ENCODE measurements around the gene HMGN4.
A peak's percentile ranks its signal among the peaks of the same experiment; 100 is the strongest.
"Not testable (repeated sequence)": the region's sequence is repeated elsewhere in the genome, so short reads cannot be mapped to it uniquely, and the experiment has no call there.

Gene HMGN4

DNA sequence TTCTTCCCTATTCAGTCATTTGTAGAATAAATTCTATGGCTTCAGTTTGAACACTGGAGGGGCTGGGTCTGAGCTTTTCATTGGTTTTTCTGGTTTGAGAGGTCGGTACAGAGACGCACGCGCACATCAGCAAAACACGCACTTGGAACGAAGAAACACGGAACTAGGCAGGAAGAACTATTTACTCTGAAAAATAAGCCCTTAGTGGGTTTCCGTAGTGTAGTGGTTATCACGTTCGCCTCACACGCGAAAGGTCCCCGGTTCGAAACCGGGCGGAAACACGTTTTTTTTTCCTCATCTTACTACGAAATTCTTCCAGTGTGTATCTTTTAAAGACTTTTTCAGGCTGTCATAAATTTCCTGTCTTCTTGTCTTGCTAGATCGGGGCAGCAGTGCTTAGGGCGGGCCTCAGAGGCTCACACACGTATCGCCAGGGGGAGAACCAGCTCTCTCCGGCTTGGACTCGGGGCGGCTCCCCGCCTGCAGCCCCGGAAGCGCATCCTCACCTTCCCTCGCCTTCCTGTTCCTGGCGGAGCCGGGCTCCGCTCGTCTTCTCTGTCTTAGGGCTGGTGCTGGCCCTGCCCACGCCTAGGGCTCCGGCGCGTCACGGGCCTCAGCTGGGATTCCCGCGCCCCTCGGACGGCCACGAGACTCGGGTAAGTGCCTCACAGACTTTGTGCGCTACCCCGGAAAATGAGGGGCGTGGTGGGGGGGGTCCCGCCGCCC is at the start of gene HMGN4:
Gene HMGN4, plus strand, starts transcription at position 521 of the 726 bp plus-strand sequence. CDS start 6,841 bp downstream, outside the sequence.
- DNase-seq, result peak; percentile 88

DNA sequence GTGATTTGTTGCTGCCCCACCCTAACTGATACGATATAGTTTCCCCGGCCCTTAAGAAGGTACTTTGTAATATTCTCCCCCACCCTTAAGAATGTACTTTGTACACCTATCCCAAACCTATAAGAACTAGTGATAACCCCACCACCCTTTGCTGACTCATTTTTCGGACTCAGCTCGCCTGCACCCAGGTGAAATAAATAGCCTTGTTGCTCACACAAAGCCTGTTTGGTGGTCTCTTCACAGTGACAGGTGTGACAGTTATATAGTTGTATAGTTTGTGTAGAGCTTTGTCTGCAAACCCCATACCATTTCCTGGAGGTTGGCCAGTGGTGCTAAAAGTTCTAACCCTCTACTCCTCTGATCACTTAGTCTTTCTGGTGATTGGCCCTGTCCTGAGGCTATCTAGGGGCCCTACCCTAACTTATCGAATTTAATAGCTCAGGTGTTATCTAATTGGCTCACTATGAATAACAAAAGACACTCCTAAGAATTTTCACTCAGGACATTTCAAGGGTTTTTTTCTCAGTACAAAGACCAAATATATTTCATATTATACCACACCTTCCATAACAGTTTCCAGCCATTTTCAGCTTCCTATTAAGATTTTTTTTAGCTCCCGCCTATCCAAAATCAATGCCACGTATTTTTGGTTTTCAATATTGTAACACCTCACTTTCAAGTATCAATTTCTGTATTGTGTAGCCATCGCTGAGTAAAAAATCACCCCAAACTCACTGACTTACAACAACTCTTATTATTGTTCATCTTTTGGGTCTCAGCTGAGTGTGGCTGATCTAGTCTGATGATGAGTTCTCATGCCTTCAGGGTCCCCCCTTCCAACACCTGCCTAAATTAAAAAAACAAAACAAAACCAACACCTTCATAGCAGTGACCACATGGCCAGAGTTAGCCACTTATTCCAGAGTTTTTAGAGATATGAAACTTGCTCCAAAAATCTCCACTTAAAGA is 47.9 kb upstream of the HMGN4 start:
- DNase-seq, result no peak

DNA sequence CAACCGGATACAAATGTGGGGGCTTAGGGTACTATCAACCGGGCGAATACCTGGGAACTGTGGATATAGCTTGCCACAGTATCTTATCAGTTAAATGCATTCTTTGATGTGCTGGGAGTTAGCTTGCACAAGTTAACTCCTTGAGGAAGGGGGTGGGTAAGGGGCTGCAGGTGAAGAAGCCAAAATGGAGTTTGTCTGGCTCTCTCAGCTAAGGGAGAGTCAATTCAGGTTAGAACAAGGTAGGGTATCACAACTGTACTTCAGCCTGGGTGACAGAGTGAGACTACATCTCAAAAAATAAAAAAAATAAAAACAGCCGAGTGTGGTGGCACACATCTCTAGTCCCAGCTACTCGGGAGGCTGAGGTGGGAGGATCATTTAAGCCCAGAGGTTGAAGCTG is 46.6 kb upstream of the HMGN4 start:
- no peak for DNase-seq

DNA sequence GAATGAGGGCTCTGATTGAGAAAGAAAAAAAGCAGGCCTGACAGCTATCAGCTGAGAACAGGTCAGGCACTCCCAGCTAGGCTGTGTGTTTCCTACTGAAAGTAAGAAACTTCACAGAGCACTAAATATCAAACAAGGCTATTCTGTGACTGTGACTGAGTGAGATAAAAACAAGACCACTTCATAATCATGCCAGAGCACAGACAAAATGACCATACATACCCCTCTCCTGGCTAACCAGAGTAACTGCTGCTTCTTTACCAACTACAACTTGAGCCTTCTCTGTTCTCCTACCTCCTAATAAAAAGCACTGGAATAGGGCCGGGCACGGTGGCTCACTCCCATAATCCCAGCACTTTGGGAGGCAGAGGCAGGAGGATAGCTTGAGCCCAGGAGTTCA is 44.9 kb upstream of the HMGN4 start:
- DNase-seq, result no peak

DNA sequence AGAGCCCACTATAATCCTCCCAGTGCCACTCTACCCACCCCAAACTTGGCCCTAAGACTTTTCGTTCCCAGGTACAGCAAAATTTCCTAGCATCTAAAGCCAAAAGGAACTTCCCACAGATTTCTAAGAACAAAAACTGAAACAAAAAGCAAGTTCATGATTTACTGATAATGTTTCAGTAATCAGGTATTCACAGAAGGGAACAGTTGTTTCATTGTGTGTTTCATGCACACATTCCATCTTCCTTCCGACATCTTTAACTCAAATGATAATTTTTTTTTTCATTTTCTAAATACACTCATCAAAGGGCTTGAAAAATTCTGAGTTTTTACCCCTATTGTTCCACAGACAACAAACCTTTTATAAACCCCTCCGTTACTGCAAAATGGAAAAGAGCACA is 44.0 kb upstream of the HMGN4 start:
- no peak for DNase-seq

DNA sequence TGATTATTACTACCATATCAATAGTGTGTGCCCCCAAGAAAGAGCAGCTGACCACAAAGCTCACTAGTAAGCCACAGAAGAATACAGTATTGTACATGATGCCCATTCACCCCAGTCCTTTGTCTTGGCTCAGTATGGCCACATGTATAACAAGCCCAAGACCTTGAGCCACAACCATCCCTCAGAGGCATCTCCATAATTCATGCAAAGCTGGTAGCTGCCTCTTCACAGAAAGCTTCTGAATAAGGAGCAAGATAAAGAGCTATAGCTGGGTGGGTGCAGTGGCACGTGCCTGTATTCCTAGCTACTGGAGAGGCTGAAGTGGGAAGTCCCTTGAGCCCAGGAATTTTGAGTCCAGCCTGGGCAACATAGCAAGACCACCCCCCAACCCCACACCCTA is 42.9 kb upstream of the HMGN4 start:
- DNase-seq, result no peak

DNA sequence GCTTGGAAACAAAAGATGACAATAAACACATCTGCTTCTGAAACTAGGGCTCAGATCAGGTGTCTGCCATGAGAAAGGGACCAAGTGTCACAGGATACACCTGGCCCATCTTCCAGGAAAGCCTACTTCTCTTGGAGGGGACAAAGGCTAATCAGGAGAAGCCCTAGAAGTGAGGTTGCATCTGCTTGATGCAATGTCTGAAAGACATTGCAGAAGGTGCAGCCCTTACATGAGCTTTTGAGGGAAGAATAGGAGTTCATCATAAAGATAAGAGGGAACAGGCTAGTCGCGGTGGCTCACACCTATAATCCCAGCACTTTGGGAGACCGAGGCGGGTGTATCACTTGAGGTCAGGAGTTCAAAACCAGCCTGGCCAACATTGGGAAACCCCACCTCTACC is 40.6 kb upstream of the HMGN4 start:
- DNase-seq, result no peak

DNA sequence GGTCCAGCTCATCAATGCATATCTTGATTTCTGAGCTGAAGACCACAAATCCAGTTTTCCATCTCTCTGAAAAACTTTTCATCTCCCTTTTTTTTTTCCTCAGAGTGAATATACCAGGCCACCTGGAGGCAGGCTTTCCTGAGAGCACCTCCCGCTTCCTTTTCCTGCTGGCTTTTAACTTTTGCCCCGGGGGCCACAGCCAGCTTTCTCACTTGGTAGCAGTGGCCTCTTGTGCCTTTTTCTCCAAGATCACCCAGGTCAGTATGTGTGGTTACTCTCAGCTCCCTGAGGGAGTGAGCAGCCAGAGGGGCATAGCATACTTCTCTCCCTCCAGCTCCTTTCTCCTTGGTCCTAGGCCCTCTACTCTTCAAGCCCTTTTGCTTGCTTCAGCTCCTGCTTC is 38.1 kb upstream of the HMGN4 start, which contains the start of gene BTN1A1:
Gene BTN1A1, plus strand, starts transcription at position 202 of the 400 bp plus-strand sequence. CDS start 984 bp downstream, outside the sequence.
- no peak for DNase-seq

DNA sequence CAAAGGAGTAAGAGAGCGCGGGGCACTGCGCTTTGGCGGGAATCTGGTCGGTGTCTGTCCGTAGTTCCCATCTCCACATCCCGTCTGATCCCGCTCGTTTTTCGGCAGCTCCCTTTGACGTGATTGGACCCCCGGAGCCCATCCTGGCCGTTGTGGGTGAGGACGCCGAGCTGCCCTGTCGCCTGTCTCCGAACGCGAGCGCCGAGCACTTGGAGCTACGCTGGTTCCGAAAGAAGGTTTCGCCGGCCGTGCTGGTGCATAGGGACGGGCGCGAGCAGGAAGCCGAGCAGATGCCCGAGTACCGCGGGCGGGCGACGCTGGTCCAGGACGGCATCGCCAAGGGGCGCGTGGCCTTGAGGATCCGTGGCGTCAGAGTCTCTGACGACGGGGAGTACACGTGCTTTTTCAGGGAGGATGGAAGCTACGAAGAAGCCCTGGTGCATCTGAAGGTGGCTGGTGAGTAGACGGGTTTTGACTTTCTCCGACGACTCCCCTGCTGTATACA is 36.6 kb upstream of the HMGN4 start:
- peak; percentile 55 for DNase-seq

DNA sequence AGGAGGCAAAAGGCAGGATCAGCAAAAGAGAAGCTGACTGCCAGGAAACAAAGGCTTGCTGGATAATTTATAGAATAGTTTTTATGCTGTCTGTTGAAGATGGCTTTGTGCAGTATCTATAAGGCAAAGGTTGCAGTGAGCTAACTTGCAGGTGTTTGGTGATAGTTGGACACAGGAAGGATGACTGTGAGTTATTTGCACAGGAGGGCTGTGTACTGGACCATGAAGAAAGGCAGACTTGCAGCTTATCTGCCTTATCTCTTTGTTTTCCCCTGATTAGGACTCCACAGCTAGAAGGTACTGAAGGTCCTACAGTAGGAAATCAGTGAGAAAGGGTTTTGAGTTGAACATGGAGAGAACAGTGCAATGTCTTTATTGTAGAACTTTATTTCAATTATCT is 36.0 kb upstream of the HMGN4 start:
- no peak for DNase-seq

DNA sequence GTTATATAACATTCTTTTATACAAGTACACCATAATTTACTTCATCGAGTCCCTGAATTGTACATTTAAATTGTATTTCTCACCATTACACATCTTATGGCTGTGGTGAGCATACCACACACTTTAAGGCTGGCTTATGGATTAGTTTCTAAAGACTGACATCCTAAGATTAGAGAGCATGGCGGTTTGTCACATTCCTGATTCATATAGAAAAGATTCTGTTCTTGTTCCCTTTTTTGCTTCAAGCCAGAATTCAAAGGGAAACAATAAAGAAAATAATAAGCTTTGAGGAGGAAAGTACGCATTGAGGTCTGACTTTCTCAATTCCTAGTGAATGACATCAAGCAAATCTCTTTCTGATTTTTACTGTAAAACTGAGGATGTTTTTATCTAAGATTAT is 35.5 kb upstream of the HMGN4 start:
- no peak for DNase-seq

DNA sequence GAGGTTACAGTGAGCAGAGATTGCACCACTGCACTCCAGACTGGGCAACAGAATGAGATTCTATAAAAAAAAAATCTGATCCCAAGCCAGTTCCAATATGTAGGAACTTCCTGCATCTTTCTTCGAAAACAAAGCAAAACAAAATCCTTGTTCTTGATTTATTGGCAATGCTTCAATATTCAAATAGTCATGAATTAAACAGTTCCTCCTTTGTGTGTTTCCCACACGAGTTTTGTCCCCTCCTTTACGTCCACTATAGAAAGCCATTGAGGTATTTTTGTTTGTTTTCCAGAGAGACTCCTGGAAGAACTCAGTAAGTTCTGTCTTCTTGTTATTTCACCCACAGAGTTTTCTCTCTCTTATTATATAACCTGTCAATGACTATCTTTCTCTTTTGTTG is 30.5 kb upstream of the HMGN4 start:
- DNase-seq, result no peak

DNA sequence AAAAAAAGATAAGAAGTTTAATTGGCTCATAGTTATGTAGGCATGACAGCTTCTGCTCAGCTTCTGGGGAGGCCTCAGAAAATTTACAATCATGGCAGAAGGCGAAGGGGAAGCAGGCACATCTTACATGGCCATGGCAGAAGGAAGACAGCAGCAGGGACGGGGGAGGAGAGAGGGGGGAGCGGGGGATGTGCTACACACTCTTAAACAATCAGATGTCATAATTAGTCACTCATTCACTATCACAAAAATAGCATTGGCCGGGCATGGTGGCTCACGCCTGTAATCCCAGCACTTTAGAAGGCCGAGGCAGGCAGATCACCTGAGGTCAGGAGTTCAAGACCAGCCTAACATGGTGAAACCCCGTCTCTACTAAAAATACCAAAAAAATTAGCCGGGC is 27.1 kb upstream of the HMGN4 start:
- not testable (repeated sequence) for DNase-seq

DNA sequence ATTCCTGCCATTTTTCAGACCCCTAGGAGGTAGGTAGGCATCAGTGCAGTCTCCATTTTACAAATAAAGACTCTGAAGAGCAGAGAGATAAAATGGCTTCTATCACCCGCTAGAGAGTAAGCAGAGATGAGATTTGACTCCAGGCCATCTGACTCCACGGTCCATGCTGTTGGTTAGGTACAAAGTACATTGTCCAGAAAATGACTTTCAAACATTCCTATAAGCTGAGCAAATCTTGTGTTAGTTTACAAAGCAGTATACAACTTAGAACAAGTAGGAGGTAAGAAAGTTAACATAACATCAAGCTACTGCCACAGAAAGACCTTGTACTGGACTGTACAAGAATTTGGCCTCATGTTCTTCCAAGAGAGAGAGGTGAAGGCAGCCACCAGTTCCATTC is 23.2 kb upstream of the HMGN4 start:
- no peak for DNase-seq

DNA sequence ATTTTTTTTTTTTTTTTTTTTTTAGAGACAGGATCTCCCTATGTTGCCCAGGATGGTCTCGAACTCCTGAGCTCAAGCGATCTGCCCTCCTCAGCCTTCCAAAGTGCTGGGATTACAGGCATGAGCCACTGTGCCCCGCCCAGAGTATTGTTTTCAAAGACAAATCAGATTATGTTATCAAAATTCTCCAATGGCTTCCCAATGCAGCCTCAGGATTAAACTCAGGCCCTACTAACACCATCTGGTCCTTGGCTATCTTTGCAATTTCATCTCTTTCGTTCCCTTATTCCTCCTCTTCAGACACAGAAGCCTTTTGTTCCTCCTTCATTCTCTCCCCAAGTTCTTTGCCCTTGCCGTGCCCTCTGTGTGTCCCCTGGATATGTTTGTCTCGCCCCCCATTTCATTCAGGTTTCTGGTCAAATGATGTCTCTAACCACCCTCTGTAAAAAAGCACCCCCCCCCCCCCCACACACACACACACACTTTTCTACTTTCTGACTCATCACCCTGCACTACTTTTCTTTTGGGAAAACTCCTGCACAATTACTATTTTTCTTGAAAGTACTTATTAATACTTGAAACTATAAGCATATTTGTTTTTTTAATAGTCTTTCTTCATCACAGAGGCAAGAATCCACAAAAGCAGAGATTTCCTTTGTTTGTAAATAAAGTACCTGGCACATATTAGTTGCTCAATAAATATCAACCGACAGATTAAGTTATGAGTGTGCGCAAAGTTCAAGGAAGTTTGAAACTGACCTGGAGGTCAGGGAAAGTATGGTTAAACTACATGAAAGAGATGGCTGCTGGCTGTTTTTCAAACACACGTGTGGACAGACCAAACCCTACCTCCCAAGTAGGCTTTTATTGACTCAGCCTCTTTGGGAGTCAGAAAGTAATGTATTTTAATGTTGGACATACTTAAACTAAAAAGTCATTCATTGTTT is 21.4 kb upstream of the HMGN4 start:
- no peak for DNase-seq

DNA sequence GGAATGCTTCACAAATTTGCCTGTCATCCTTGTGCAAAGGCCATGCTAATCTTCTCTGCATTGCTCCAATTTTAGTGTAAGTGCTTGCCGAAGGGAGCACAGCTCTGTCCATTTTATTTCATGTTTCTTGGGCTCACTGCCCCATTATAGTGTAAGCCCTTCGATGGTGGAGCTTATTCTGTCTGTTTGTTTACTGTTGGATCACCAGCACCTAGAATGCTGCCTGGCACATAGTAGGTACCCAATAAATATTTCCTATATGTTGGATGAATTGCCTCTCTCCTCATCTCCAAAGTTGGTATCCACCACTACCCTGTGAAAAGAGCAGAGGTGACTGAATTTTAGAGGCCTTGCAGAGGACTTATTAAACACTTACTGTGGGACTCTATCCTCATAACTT is 18.8 kb upstream of the HMGN4 start:
- no peak for DNase-seq

DNA sequence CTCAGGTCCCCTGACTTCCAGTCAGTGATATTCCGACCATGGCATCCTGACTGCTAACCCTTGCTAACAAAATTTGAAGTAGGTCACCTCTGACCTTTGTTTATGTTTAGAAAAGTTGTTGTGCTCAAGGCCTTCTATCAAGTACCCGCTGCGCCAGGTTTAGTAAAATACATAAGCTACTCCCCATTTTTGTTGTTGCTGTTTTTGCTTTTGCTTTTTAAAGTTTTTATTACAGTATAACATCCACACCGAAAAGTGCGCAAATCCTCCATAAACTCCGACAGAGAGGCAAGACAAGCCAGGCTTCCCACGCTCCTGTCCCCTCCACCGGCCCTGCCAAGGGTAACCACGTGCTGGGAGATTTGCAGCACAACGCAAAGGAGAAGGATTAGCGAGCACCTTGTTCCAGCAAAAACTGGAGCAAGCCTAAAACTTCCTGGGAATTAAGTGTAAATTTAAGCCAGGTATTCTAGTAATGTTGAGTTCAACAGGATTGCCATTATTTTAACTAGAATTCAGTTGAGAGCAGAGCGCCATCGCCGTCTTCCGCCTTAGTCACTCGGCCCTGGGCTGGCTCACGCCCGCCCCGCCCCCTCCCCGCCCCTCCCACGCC is 17.8 kb upstream of the HMGN4 start:
- DNase-seq, result no peak

DNA sequence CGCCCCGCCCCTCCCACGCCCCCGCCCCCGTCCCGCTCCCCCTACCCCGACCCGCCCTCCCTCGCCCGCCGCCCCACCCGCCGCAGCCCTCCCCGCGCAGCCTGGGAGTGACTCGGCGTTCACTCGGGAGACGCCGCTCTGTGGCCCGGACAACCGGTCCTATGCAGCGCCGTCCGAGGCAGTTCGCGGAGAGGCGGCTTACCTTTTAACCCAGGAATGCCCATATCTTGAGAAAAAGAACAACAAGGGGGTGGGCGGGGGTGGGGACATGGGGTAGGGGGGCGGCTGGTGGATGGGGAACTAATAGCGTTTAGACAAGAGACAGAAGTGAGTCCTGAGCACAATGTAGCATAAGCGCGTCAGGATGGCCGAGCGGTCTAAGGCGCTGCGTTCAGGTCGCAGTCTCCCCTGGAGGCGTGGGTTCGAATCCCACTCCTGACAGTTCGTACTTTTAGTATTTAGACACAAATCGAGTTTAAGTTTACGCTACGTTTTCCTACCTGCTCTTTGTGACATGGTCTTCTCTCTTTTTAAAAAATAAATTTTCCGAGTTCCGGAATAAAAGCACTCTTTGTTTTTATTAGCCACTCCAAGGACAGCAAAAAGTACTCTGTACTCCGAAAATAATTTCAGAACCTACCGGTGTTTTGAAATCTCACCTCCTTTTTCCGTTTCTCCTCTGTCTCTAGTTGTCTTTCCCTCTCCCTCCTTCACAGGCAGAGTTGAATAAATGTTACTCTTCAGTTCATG is 17.1 kb upstream of the HMGN4 start:
- DNase-seq, result peak; percentile 84

DNA sequence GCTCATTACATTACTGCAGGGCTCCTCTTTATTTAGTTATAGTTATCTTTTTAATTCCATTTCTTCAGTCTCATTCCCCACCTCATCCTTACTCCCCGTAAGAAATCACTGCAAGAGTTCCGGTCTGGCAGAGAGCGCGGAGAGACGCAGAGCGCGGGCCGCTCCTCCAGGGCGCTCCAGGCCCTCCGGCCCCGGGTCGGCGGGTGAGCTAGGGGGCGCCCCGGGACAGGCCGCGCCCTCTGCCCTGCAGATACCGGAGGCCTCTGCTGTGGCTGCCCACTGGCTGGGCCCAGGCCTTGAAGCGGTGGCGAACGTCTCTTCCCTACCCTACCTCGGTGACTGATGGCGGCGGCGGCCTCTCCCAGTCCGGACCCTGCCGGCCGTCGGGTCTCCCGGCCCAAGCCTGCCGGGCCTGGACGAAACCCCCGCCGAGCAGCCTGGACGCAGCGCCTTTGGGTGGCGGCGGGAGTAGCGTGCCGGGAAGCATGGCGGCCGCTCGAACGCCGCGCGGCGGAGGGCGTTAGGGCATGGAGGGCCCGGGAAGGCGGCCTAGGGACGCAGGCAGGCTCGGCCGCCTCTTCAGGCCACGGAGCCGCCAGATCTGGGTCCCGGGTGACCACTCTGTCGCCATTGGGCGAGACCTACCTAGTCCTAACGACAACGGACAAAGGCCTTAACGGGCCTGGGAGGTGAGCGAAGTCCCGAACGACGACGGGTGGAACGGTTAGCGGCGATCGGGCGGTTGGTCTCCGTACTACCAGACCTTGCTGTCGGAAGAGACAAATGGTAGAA is 16.4 kb upstream of the HMGN4 start:
- peak; percentile 78 for DNase-seq

DNA sequence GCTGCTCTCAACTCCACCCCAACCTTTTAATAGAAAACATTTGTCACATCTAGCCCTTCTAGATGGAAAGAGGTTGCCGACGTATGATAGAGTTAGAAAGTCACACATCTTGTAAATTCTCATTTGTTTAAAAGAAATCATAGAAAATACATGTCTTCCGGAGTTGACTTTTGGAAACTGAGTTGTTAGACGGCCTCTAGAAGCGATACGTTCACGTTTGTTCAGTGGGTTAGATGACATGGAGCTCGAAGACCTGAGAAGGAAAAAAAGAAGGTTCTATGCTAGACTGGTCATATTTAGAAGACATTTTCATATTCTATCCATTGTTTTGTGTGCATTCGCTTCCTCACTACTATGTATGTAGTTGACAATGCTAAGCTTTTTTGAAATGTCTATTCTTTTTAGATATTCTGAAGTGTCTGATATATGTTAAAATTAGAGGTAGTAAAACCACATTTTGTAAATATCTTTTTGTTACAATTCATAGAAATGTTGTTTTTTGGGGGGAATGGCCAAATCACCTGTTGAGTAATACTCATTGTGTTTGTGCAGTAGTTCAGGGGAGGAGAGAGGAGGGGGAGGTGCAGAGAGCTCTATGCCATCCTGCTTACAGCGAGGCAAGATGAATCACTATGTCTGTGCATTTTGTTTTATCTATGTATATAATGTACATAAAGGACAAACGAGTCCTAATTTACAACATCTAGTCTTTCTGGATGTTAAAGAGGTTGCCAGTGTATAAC is 15.5 kb upstream of the HMGN4 start:
- peak; percentile 40 for DNase-seq

All from stimulated activated CD4-positive, alpha-beta T cell treated with anti-CD3 and anti-CD28 coated beads, Interleukin-15, amount 100 ng/mL, for 24 hours (primary cell).